HepG2 (cell line): Measurements from ENCODE around the gene CAPN7. TPM values are rescaled to one million over a fixed set of nuclear protein-coding genes. Genes with fewer than 3 reads are reported as not detected.
"Not testable (repeated sequence)": the region's sequence is repeated elsewhere in the genome, so short reads cannot be mapped to it uniquely, and the experiment has no call there.

Experiments used
- ATAC-seq: fragments of 200-7000 bp; cut with Tn5 transposase; 3 replicates; pipeline ENCODE4 v1.9.1; 2020; ENCODE audit warnings: mild to moderate bottlenecking, moderate library complexity
- BruUV-seq: library from RNA; stranded (reverse); fragments of 400-500 nt; replicated peaks from 2 replicates; lab custom pipeline; 2021; lab: Mats Ljungman, UMichigan
- CTCF ChIA-PET: fragments of 300-600 bp; formaldehyde crosslinking; extraction: SDS; loops from one replicate; lab custom pipeline; 2021; ENCODE audit warnings: low total read pairs, inconsistent platforms, low intra/inter-chr PET ratio; lab: Yijun Ruan, JAX
- POLR2A ChIA-PET: fragments of 350-600 bp; sonication (Branson Sonifier 250); formaldehyde crosslinking; loops from one replicate; lab custom pipeline; 2020; ENCODE audit warnings: antibody characterized with exemption, inconsistent platforms; lab: Yijun Ruan, JAX
- DNase-seq: peaks from one replicate; pipeline ENCODE4 v3.0.0-alpha.2; 2015; ENCODE audit warnings: low spot score
- FAIRE-seq: peaks from 3 replicates; lab custom pipeline; 2011; peaks lifted over from hg19 to GRCh38; lab: Jason Lieb, UNC
- H2AFZ ChIP-seq: one replicate; pipeline ENCODE4 v1.6.1; 2011; ENCODE audit warnings: low read length, inconsistent platforms
- H3K27ac ChIP-seq: fragments of 300-600 bp; 3 replicates; pipeline ENCODE4 v1.8.0; 2011; ENCODE audit warnings: mixed run types, mild to moderate bottlenecking, mixed read lengths, low read length, inconsistent platforms; ENCODE audit not compliant: insufficient read depth; ENCODE audit errors: extremely low read length
- H3K27me3 ChIP-seq, 2 experiments: fragments of 200-600 bp in 1 of 2; 2 replicates in 1 of 2; 3 replicates in 1 of 2; pipeline versions ENCODE4 v1.6.0 to v1.8.0; 2011; ENCODE audit warnings: low read length in 2 of 2, mild to moderate bottlenecking in 2 of 2, moderate library complexity in 2 of 2, inconsistent platforms in 1 of 2; ENCODE audit not compliant: insufficient read depth in 2 of 2, control insufficient read depth in 1 of 2
- H3K36me3 ChIP-seq, 2 experiments: fragments of 200-600 bp in 1 of 2; replicated peaks in 1 of 2; 2 replicates in 1 of 2; 3 replicates in 1 of 2; pipeline versions ENCODE4 v1.5.1 to v1.8.0; 2011; ENCODE audit warnings: low read length in 2 of 2, inconsistent platforms in 1 of 2; ENCODE audit not compliant: insufficient read depth in 2 of 2, control insufficient read depth in 1 of 2
- H3K4me1 ChIP-seq: 2 replicates; pipeline ENCODE4 v1.5.1; 2012; ENCODE audit warnings: low read length, inconsistent platforms; ENCODE audit not compliant: insufficient read depth
- H3K4me2 ChIP-seq: 2 replicates; pipeline ENCODE4 v1.6.0; 2011; ENCODE audit warnings: low read depth, low read length, inconsistent platforms
- H3K4me3 ChIP-seq, 3 experiments: fragments of 200-600 bp in 1 of 3; sonication (generic), shearing (Covaris generic) in 1 of 3; replicated peaks in 1 of 3; 2 replicates each; pipeline ENCODE4 v1.5.1; 2011 to 2016; ENCODE audit warnings: low read length in 3 of 3, inconsistent platforms in 2 of 3, low read depth in 2 of 3, mild to moderate bottlenecking in 2 of 3, control low read depth in 1 of 3, mixed read lengths in 1 of 3; ENCODE audit not compliant: insufficient read depth in 1 of 3
- H3K79me2 ChIP-seq: one replicate; pipeline ENCODE4 v1.6.1; 2011; ENCODE audit warnings: low read length, inconsistent platforms; ENCODE audit not compliant: insufficient read depth
- H3K9ac ChIP-seq: 2 replicates; pipeline ENCODE4 v1.6.0; 2011; ENCODE audit warnings: mild to moderate bottlenecking, low read depth, low read length, inconsistent platforms; ENCODE audit not compliant: insufficient read depth
- H3K9me3 ChIP-seq: 2 replicates; pipeline ENCODE4 v1.5.1; 2012; ENCODE audit warnings: mild to moderate bottlenecking, low read length
- H4K20me1 ChIP-seq: 2 replicates; pipeline ENCODE4 v1.6.0; 2011; ENCODE audit warnings: inconsistent platforms, mild to moderate bottlenecking, low read length, moderate library complexity; ENCODE audit not compliant: insufficient read depth
- DMAP1 ChIP-seq: IDR thresholded peaks from 2 replicates; pipeline ENCODE4 v1.6.1; 2016
- HOXA3 ChIP-seq: sonication (generic); formaldehyde crosslinking; IDR thresholded peaks from 2 replicates; pipeline ENCODE4 v1.5.0; 2020; ENCODE audit warnings: missing genetic modification reagents
- ZBTB38 ChIP-seq: sonication (generic); formaldehyde crosslinking; IDR thresholded peaks from 2 replicates; pipeline ENCODE4 v1.5.1; 2020; ENCODE audit warnings: mild to moderate bottlenecking, missing genetic modification reagents
- WGBS: methylation state at CpG from one replicate; pipeline ENCODE4 v1.1.6; 2017; ENCODE audit warnings: low lambda C conversion rate; 5-methylcytosine and 5-hydroxymethylcytosine counted together
- in situ Hi-C: cut with HindIII; loops from 2 replicates; pipeline ENCODE4 v1.10.0; 2017; ENCODE audit warnings: low pct_unique_long_range_greater_than_20kb; ENCODE audit not compliant: extremely low pct_ligation_motif_present
- intact Hi-C: fragments of 100-400 bp; cut with micrococcal nuclease; formaldehyde crosslinking; loops from one replicate; pipeline ENCODE4 v1.10.0; 2022; ENCODE audit not compliant: unreplicated experiment
- polyA plus RNA-seq, 8 experiments: library from polyadenylated mRNA; depleted of rRNA in 3 of 8; stranded (reverse) in 7 of 8; unstranded in 1 of 8; fragments of >200 nt; fragmentation: Illumina TruSeq in 4 of 8; extraction: Trizol in 4 of 8; gene quantifications; 2 replicates each; pipeline versions ENCODE4 v1.2.1 to v1.2.3, GENCODE V29; 2011 to 2016; ENCODE audit warnings: low read depth in 4 of 8, missing spikeins in 1 of 8, mixed read lengths in 1 of 8; ENCODE audit not compliant: insufficient read depth in 1 of 8
- total RNA-seq, 5 experiments: library from RNA; depleted of rRNA; stranded (reverse); fragments of >200 nt; fragmentation: Illumina TruSeq; extraction: Trizol; gene quantifications; 2 replicates each; pipeline ENCODE4 v1.2.3, GENCODE V29; 2016; ENCODE audit warnings: low read depth in 1 of 5
- TF ChIP-seq, protein P1 (sequence below): sonication (generic); formaldehyde crosslinking; IDR thresholded peaks from 2 replicates; pipeline ENCODE4 v1.8.1; 2022; ENCODE audit warnings: low read depth, mild to moderate bottlenecking, missing genetic modification reagents
- TF ChIP-seq, protein P2 (sequence below): sonication (generic); formaldehyde crosslinking; IDR thresholded peaks from 2 replicates; pipeline ENCODE4 v1.5.1; 2020; ENCODE audit warnings: mild to moderate bottlenecking, missing genetic modification reagents, moderate library complexity

CAPN7 gene
- total and polyA plus RNA-seq, 2 of the 13 experiments (the other 11 are each of a cell fraction or from before 2014, with no cell fraction given), result 16.7 to 36.8 TPM

DNA sequence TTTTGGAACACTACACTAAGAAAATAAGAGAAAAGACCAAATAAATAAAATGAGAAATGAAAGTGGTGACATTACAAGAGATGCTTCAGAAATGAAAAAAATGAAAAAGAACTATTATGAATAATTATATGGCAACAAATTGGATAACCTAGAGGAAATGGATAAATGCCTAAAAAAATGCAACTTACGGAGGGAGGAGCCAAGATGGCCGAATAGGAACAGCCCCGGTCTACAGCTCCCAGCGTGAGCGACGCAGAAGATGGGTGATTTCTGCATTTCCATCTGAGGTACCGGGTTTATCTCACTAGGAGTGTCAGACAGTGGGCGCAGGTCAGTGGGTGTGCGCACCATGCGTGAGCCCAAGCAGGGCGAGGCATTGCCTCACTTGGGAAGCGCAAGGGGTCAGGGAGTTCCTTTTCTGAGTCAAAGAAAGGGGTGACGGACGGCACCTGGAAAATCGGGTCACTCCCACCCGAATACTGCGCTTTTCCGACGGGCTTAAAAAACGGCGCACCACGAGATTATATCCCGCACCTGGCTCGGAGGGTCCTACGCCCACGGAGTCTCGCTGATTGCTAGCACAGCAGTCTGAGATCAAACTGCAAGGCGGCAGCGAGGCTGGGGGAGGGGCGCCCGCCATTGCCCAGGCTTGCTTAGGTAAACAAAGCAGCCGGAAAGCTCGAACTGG is 19.4 kb upstream of the CAPN7 start:
- ATAC-seq, FAIRE-seq, intact Hi-C loops, H3K36me3 ChIP-seq, H3K27me3 ChIP-seq, CTCF ChIA-PET, H3K9me3 ChIP-seq, H4K20me1 ChIP-seq, H3K79me2 ChIP-seq, in situ Hi-C loops, H3K9ac ChIP-seq, H2AFZ ChIP-seq, DNase-seq, H3K27ac ChIP-seq: not testable (repeated sequence)
- Histone ChIP-seq H3K4me2 (peak overlapping the region; percentile 27), H3K4me3 (peak overlapping the region in 2 of 3 experiments; percentile 16 to 34; a peak in 1 of 6 replicates), H3K4me1 (peaks cover 17% of the 10 kb centered on the region)
- TF ChIP-seq ZBTB38 (CRISPR knock-in tag), result peak; percentile 42; the same call in 1 of the 2 replicates
- TF ChIP-seq, protein P1, sequence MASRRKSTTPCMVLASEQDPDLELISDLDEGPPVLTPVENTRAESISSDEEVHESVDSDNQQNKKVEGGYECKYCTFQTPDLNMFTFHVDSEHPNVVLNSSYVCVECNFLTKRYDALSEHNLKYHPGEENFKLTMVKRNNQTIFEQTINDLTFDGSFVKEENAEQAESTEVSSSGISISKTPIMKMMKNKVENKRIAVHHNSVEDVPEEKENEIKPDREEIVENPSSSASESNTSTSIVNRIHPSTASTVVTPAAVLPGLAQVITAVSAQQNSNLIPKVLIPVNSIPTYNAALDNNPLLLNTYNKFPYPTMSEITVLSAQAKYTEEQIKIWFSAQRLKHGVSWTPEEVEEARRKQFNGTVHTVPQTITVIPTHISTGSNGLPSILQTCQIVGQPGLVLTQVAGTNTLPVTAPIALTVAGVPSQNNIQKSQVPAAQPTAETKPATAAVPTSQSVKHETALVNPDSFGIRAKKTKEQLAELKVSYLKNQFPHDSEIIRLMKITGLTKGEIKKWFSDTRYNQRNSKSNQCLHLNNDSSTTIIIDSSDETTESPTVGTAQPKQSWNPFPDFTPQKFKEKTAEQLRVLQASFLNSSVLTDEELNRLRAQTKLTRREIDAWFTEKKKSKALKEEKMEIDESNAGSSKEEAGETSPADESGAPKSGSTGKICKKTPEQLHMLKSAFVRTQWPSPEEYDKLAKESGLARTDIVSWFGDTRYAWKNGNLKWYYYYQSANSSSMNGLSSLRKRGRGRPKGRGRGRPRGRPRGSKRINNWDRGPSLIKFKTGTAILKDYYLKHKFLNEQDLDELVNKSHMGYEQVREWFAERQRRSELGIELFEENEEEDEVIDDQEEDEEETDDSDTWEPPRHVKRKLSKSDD (CRISPR knock-in tag), result peak; percentile 60; the same call in 1 of the 2 replicates
- peak; percentile 41; the same call in 1 of the 2 replicates for TF ChIP-seq HOXA3 (CRISPR knock-in tag)
- TF ChIP-seq, protein P2, sequence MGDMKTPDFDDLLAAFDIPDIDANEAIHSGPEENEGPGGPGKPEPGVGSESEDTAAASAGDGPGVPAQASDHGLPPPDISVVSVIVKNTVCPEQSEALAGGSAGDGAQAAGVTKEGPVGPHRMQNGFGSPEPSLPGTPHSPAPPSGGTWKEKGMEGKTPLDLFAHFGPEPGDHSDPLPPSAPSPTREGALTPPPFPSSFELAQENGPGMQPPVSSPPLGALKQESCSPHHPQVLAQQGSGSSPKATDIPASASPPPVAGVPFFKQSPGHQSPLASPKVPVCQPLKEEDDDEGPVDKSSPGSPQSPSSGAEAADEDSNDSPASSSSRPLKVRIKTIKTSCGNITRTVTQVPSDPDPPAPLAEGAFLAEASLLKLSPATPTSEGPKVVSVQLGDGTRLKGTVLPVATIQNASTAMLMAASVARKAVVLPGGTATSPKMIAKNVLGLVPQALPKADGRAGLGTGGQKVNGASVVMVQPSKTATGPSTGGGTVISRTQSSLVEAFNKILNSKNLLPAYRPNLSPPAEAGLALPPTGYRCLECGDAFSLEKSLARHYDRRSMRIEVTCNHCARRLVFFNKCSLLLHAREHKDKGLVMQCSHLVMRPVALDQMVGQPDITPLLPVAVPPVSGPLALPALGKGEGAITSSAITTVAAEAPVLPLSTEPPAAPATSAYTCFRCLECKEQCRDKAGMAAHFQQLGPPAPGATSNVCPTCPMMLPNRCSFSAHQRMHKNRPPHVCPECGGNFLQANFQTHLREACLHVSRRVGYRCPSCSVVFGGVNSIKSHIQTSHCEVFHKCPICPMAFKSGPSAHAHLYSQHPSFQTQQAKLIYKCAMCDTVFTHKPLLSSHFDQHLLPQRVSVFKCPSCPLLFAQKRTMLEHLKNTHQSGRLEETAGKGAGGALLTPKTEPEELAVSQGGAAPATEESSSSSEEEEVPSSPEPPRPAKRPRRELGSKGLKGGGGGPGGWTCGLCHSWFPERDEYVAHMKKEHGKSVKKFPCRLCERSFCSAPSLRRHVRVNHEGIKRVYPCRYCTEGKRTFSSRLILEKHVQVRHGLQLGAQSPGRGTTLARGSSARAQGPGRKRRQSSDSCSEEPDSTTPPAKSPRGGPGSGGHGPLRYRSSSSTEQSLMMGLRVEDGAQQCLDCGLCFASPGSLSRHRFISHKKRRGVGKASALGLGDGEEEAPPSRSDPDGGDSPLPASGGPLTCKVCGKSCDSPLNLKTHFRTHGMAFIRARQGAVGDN (CRISPR knock-in tag), result peak; percentile 34; the same call in 1 of the 2 replicates
- 0 out of 2 replicates have a peak, but pooled peaks have one; percentile 22 for TF ChIP-seq DMAP1 (CRISPR knock-in tag)
- TSS peak; percentile 66 for BruUV-seq
- 89% methylated on average over 13 of the region's 33 CpGs for WGBS
- POLR2A ChIA-PET, result interaction anchor here (1.5 to 1.6 kb wide), 2 partner anchors 15 to 20 kb away, joined by 4 read pairs; no protein-coding TSS in a partner anchor
